HG02610 (cell line): ENCODE data around the gene CLEC4G.
"Not testable (repeated sequence)": the region's sequence is repeated elsewhere in the genome, so short reads cannot be mapped to it uniquely, and the experiment has no call there.

Source experiments
- ATAC-seq: cut with Tn5 transposase; IDR thresholded peaks from one replicate; pipeline ENCODE4 v1.9.1; 2021; ENCODE audit warnings: mild to moderate bottlenecking, moderate library complexity; ENCODE audit not compliant: unreplicated experiment

Gene CLEC4G, protein sequence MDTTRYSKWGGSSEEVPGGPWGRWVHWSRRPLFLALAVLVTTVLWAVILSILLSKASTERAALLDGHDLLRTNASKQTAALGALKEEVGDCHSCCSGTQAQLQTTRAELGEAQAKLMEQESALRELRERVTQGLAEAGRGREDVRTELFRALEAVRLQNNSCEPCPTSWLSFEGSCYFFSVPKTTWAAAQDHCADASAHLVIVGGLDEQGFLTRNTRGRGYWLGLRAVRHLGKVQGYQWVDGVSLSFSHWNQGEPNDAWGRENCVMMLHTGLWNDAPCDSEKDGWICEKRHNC

DNA sequence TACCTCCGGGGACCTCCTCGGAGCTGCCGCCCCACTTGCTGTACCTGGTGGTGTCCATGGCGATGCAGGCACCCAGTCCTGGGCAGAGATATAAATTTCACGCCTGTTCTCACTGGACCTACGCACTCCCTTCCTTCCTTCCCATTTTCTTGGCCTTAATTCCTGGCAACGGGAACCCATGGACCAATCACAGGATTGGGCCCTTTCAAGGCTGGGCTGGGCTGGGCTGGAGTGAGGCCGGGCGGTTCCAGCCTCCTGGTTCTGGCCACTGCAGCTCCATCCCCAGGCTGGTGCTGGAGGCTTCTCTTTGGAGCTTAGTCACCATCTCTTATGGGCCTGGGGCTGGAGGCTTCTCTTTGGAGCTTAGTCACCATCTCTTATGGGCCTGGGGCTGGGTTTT lies at the start of gene CLEC4G:
CLEC4G (minus strand) TSS at position 66 of the 400 bp plus-strand sequence; CDS start at position 58, 8 bp downstream.
- no peak for ATAC-seq

DNA sequence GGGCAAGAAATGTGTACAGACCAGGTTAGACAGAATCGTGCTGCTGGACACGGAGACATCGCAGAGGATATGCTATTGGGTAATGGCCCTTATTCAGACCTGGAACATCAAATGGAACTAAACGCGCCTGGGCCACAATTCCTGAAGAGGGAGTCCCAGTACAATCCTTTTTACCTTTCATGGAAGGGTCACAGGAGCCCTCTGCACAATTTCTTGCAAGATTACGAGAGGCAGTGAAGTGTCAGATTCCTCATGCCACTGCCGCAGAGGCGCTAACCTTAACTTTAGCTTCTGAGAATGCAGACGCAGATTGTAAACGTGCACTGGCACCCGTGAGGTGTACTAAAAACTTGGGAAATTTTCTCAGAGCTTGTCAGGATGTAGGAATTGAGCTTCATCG lies 49.2 kb upstream of the CLEC4G start:
- ATAC-seq: no peak

DNA sequence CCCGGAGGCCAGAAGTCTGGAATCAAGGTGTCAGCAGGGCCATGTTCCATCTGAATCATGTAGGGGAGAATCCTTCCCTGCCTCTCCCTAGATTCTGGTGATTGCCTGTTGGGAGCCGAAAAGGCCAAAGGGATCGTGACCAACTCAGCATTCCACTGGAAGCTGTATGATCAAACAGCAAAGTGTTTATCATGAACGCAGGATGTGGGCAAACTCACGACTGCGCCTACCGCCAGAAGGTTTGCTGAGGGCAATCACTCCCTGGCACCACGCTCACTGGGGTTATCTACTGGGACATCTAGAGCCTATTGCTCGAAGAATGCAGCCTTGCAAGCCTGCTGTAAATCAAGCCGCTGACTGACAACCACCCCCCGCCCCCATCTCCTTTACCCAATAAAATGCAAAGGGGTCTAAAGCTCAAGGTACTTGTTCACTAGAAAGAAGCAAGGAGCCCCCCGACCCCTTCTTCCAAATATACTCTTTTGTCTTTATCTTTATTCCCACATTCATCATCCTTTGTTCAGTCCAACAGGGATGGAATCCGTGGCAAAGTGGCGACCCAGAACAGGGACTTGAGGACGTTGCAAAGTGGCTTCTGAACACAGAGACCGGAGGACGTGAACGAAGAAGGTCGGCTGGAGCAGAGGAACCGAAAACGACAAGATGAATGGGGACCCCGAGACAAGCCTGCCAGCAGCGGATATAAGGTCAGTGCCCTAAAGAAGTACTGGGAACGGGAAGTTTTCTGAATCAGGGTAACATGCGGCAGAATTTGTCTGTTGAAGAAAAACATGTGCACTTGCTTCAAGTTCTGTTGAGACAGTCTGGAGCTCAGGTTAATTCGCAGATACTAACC lies 47.9 kb upstream of the CLEC4G start:
- no peak for ATAC-seq

DNA sequence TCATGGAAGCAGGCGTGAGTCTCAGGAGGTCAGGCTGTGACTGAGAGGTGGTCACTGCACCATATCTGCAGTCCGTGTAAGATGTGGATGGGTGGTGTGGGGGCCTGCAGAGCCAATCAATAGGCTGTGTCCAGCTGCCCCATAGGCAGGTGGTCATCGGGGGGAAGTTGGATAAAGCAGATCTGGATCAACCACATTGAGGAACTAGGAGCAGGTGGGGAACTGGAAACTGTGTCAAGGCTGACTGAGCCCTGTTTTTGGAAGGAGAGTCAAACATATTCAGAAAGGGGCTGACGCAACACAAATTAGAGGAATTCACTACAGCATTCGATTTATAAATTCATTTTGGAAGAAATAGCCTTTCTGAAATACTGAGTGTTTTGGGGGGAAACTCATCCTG lies 46.2 kb upstream of the CLEC4G start:
- no peak for ATAC-seq

DNA sequence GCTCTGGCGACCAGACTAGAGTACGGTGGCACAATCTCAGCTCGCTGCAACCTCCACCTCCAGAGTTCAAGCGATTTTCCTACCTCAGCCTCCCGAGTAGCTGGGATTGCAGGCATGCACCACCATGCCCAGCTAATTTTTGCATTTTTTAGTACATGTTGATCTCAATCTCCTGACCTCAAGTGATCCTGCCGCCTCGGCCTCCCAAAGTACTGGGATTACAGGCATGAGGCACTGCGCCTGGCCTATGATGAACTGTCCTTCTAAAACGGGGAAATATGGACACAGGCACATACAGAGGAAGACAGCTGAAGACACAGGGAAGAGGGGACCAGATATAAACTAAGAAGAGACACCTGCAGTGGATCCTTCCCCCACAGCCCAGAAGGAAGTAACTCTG lies 43.9 kb upstream of the CLEC4G start:
- no peak for ATAC-seq

DNA sequence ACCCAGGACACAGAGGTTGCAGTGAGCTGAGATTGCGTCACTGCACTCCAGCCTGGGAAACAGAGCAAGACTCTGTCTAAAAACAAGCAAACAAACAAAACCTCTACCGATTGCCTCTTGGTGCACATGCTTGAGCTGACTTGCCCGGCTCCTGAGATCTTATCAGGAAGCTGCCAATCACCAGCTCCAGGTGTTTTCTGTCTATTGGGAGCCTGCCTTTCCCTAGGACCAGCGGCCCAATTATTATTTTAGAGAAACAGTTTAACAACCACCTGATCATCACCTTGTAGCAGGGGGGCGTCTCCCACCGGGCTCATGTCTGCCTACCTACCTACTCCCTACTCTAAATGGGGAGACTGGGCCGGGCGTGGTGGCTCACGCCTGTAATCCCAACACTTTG lies 41.9 kb upstream of the CLEC4G start:
- no peak for ATAC-seq

DNA sequence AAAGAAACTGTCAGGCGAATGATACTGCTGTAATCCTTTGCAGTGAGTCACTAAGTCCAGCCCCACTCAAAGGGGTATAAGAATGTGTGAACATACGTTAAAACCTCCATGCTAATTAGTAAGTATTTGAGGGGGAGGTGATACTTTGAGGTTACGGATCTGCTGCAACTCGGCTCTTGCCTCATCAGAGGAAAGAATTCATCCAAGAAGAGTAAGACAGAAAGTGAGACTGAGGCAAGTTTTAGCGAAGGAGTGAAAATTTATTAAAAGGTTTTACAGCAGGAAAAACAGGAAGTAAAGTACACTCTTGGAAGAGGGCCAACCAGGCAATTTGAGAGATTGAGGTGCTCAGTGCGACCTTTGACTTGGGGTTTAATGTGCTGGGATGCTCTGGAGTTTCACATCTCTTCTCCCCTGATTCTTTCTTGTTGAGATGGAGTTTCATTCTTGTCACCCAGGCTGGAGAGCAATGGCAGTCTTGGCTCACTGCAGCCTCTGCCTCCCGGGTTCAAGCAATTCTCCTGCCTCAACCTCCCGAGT lies 40.9 kb upstream of the CLEC4G start:
- ATAC-seq: no peak

DNA sequence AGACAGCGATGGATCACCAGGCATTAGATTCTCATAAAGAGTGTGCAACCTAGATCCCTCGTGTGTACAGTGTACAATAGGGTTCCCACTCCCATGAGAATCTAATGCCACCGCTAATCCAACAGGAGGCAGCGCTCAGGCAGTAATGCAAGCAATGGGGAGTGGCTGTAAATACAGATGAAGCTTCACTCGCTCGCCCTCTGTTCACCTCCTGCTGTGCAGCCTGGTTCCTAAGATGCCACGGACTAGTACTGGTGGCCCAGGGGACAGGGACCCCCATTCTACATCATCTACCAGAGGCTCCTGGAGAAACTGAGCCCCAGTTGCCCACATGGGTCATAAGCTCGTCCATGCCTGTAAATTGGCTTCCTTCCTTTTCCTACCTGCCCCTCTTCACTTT lies 39.2 kb upstream of the CLEC4G start:
- ATAC-seq: no peak

DNA sequence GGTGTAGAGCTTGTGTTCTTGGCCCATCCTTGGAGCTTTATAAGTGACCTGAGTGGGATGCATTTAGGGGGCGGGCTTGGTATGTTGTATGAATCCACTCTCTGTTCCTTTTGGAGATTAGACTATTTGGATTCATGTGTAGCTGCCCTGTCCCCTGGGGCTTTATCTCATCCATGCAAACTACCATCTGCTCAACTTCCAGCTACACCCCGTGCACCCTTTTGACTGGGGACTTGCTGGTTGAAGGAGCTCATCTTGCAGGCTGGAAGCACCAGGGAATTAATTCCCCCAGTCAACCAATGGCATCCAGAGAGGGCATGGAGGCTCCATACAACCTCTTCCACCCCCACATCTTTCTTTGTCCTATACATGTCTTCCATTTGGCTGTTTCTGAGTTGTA lies 37.3 kb upstream of the CLEC4G start:
- ATAC-seq: no peak

DNA sequence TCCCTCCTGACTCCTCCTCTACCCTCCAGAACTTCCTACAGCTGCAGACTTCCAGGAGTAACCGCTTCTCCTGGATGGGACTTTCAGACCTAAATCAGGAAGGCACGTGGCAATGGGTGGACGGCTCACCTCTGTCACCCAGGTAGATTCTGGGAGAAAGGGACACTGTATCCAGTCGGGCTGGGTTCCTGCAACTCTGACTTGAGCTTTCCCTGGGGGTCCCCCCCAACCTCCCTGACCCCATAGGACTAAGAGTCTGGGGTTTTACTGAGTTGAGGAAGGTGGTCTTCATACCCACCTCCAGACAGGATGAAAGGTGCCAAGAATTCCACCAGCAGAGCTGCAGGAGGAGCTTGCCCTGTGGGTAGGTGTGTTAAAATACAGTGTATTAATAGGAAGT lies 35.6 kb upstream of the CLEC4G start:
- no peak for ATAC-seq

DNA sequence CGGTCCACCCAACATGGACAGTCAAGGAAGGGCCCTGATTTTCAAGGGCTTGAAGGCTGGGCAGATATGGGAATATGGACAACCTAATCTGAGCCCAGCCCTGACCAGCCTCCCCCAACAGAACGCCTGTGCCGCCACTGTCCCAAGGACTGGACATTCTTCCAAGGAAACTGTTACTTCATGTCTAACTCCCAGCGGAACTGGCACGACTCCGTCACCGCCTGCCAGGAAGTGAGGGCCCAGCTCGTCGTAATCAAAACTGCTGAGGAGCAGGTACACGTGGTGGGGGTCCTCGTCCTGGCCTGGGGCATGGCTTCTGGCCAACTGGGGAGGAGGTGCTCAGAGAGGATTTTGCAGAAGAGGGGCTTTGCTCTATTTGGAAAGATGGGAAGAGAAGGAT lies 34.6 kb upstream of the CLEC4G start:
- ATAC-seq: no peak

DNA sequence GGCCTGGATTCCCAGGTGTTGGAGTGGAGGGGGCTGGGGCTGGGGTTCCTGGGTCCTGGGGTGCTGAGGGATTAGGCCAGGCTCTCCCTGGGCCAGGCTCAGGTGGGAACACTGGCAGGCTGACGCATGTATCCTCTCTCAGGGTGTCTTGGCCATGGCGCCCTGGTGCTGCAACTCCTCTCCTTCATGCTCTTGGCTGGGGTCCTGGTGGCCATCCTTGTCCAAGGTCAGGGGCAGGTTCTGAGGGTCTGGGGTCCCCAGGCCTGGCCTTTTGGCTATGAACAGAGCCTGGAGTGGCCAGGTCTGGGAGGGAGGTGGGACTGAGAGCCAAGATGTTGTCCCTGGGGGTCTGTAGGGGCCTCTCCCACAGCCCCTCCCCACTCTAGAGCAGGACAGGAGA lies 33.1 kb upstream of the CLEC4G start:
- ATAC-seq: not testable (repeated sequence)

DNA sequence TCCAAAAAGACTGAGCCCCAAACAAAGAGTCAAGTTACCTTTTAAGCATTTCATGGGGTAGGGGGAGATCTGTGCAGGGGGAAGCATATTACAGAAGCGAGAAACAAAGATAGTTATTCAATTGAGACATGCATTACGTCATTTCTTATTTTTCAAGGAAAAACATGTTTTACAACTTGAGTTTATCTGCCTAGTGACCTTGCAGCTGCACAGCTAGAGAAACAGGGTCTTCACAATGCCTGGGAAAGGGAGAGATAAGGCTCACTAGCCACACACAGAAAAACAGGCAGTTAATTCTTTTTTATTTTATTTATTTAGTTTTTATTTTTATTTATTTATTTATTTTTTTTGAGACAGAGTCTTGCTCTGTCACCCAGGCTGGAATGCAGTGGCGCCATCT lies 32.2 kb upstream of the CLEC4G start:
- ATAC-seq: not testable (repeated sequence)

DNA sequence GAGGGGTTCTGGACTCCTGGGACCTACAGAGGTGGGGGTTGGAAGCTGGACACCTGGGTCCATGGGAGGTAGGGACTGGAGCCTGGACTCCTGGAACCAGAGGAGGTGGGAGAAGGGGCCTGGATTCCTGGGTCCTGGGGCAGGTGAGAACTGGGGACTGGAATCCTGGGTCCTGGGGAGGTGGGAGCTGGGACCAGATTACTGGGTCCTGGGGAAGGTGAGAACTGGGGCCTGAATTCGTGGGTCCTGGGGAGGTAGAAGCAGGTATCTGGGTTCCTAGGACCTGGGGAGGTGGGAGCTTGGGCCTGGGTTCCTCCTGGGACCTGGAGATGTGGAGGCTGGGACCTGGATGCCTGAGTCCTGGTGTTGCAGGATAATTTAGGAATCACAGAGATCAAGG lies 31.8 kb upstream of the CLEC4G start:
- ATAC-seq: no peak

DNA sequence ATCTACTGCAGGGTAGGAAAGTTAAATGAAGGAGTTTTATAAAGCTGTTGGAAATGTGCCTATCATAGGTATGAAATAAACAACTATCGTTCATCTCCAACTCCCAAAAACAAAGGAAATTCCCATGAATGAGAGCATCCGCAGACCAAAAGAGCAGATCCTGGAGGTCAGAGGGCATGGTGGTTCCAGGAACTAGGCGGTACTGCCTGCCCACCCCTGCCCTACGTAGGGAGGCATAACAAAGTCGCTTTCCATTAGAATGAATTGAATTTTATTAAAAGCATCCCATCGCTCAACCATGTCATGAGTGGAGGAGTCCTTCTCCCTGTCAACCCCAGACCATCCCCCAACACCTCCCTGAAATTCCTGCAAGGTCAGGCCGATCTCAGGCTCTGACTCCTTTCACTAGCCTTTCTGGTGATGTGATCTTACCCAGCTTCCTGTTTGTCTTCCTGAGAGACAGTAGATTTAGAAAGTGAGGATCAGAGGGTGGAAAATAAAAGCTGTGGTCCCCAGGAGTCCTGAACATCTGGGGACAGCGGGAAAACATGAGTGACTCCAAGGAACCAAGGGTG lies 30.9 kb upstream of the CLEC4G start, which contains the start of gene CLEC4M:
CLEC4M (plus strand) TSS at position 525 of the 575 bp plus-strand sequence; CDS start at position 549, 24 bp downstream.
- no peak for ATAC-seq

DNA sequence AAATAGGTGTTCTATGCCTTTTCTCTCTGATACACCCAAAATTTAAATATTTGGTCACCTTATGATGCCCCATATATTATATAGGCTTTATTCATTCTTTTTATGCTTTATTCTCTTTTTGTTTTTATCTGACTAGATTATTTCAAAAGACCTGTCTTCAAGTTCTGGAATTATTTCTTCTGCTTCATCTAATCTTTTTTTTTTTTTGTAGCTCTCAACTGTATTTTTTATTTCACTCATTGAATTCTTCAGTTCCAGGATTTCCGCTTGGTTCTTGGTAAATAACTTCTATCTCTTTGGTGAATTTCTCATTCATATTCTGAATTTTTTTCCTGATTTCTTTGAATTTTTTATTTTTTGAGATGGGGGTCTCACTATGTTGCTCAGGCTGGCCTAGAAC lies 27.2 kb upstream of the CLEC4G start:
- no peak for ATAC-seq

DNA sequence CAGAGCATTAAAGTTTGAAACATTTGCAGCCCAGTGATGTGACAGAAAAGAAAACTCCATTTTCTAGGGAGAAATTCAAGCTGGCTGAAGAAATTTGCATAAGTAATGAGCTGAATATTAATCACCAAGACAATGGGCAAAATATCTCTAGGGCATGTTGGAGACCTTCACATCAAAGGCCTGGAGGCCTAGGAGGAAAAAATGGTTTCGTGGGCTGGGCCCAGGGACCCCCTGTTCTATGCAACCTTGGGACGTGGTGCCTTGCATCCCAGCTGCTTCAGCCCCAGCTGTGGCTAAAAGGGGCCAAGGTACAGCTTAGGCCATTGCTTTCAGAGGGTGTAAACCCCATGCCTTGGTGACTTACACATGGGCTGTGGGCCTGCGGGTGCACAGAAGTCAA lies 25.4 kb upstream of the CLEC4G start:
- ATAC-seq: no peak

DNA sequence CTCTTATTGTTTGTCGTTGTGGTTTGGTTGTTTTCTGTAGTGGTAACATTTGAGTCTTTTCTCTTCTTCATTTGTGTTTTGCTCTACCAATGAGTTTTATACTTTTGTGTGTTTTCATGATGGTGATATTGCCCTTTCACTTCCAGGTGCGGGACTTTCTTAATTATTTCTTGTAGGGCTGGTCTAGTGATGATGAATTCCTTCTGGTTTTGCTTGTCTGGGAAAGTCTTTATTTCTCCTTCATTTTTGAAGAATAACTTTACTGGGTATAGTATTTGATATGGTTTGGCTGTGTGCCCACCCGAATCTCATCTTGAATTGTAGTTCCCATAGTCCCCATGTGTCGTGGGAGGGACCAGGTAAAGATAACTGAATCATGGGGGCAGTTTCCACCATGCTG lies 24.3 kb upstream of the CLEC4G start:
- no peak for ATAC-seq

DNA sequence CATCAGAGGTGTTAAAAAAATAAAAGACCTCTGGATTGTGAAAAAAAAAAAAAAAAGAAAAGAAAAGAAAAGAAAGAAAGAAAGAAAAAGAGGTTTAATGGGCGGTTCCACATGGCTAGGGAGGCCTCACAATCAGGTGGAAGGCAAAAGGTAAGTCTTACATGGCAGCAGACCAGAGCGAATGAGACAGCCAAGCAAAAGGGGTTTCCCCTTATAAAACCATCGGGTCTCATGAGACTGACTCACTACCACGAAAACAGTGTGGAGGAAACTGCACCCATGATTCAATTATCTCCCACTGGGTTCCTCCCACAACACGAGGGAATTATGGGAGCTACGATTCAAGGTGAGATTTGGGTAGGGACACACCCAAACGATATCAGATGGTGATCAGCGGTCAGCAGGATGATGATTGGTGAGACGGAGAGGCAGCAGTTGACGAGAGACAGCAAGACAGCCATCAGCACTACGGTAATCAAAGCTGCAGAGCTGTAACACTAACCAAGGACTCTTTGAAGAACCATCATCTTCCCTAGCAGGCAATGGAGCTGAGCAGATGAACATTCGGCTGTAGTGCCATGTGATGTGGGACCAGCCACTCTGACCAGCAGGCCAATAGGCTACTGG lies 19.4 kb upstream of the CLEC4G start:
- no peak for ATAC-seq

DNA sequence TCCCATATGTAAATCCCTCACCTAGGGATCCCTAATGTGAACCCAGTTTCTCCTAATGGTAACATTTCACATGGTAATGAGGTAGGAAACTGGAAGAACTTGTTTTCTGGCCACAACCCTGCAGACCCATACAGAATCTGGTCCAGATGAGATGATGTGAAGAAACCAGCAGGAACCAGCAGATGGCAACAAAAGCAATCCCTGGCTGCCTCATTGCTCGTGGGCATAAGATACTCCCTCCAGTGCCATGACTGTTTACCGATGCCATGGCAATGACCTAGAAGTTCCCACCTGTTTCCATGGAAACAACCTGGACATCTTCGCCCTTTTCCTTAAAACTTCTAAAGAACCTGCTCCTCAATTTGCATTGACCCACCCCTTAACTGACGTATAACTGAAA lies 16.8 kb upstream of the CLEC4G start:
- no peak for ATAC-seq

DNA sequence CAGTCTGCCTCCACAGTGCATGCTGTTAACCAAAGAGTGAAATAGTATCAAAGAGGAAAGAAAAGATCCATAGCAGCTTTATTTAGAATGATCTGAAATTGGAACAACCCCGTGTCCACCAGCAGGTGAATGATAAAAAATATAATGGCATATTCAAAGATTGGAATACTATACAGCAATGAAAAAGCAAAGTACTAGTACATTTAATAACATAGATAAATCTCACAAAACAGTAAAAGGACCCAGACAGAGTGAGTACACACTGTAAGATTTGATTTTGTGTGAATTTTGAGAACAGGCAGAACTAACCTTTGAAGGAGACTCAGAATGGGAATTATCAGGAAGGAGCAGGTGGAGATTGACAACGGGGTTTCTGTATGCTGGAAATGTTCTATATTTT lies 16.3 kb upstream of the CLEC4G start:
- no peak for ATAC-seq
